Keratinocyte (primary cell): ENCODE results near the gene PDE4DIP.
"Not testable (repeated sequence)": the region's sequence is repeated elsewhere in the genome, so short reads cannot be mapped to it uniquely, and the experiment has no call there.

ENCODE experiments used
- CTCF ChIP-seq, 3 experiments: IDR thresholded peaks in 1 of 3; conservative IDR thresholded peaks in 1 of 3; optimal IDR thresholded peaks in 1 of 3; 2 replicates in 2 of 3; 3 replicates in 1 of 3; pipeline versions ENCODE3 to v1.5.1; 2011; ENCODE audit warnings: low read length in 3 of 3, mild to moderate bottlenecking in 3 of 3, moderate library complexity in 2 of 3, control low read depth in 1 of 3, inconsistent platforms in 1 of 3; ENCODE audit not compliant: insufficient read depth in 2 of 3; ENCODE audit errors: extremely low read depth in 1 of 3
- EZH2 ChIP-seq: IDR thresholded peaks from one replicate; pipeline ENCODE4 v1.6.1; 2012; ENCODE audit warnings: inconsistent platforms, mild to moderate bottlenecking, low read length, moderate library complexity

GRCh38 chr1:148900691-148901090 lies 56.5 kb downstream of the PDE4DIP start:
- not testable (repeated sequence) for TF ChIP-seq CTCF (optimal IDR thresholded peaks at IDR 0.05 in 1 of 3, IDR thresholded peaks at IDR 0.05 in 1 of 3, conservative IDR thresholded peaks at IDR 0.05 in 1 of 3; ENCODE audit: extremely low read depth in 1 of 3, insufficient read depth in 2 of 3, low read length in 3 of 3); EZH2
